HPDE6-E6E7 (cell line): ENCODE results near the gene MED13L.

ENCODE experiments used
- DNase-seq: peaks from one replicate; pipeline ENCODE4 v3.0.0; 2011; ENCODE audit warnings: missing footprints; ENCODE audit errors: extremely low spot score

MED13L gene

DNA sequence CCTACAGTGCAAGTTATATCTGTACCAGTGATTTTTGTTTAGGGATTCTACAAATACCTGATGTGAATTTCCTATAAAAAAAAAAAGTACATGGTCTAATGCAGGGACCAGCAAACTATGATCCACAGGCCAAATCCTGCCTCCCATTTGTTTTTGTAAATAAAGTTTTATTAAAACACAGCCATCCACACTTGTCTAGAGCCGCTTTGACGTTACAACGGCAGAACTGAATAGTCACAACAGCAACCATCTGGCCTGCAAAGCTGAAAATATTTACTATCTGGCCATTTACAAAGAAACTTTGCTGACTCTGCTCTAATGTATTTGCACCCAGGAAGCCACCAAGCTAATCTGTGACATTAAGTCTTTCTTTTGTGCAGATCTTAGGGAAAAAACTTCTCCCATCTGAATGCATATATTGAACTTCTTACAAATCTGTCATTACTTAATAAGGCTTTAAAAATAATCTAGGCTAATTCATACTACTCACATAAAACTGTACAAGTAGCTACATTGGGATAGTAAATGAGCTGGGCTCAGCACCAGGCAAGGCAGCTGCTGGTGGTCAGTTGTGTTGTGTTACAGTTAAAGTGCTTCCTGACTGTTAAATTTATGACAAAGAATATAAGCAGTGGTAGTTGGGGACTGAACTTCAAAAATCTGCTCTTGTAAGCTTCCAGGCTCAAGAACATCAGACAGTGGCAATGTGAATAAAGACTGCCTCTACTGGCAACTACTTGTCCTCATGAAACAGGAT is 303.3 kb downstream of the MED13L start:
- DNase-seq, result no peak

DNA sequence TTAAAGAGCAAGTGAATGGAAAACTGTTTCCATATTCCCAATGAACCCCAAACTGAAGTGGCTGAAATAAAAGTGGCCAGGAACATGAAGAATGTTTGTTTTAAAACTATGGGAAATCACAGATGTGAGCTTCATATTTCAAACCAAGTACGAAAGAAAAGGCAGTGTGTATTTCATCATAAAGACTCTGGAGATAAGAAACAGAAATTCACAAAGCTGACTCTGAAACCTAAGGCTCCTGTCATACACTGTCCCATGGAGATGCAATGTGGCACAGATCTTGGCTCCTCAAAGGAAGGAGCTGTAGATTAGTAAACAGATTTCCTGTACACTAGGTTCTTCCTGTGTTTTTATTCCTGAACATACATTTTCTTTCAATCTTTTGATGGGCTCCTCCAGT is 304.4 kb downstream of the MED13L start:
- DNase-seq, result no peak

DNA sequence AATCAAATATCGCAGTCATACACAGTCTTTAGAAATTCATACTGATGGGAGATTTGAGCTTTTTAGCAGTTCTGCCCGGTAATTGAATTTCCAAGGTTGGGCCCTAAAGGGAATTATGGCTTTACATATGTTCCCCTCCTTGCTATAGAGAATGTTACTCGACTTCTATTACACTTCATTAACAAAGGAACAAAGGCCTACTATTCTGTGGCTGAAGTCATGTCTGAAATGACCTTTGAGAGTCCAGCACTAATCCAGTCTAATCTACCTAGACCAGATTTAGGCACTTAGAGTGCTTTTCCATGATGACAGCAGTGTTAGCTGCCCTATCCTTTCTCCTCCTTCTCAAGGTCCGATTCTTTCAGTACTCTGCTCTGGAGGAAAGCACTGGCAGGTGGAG is 305.3 kb downstream of the MED13L start:
- DNase-seq, result no peak

- DNase-seq, result no peak
Observed at GRCh38 chr12:115968211-115968610, 309.3 kb downstream of the MED13L start.

DNA sequence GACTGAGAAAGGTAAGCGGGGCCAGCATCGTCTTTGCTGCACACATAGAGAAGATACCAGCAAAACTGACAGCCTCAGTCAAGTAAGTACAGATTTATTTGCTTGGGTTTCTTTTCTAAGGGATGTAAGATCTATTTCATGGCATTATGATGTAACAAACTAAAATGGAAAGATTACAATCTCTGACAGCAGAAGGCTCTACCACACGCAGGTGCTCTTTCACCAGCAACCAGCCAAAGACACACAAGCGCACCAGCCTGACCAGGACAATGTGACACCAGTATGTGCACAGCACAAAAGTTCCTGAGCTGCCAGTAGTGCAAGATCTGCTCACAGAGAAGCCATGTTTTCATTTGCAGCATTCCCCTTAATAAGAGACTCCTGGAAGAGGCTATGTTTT is 311.1 kb downstream of the MED13L start:
- no peak for DNase-seq

DNA sequence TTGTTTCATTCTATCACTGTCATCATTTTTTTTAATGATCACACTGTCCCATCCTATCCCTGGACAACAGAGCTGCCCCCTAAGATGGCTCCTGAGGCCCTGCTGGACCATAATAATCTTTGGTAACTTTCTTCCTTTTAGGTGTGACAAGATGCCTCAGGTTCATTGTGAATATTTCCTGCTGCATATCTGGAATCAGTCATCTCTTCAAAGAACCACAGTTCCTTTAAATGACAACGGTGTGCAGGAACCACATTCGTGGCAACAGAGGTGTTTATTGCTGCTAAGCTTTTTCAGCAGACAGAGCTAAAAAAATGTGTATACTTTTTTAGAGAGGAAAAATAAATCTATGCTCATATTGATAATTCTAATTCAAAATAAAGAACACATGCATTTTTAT is 312.9 kb downstream of the MED13L start:
- no peak for DNase-seq

DNA sequence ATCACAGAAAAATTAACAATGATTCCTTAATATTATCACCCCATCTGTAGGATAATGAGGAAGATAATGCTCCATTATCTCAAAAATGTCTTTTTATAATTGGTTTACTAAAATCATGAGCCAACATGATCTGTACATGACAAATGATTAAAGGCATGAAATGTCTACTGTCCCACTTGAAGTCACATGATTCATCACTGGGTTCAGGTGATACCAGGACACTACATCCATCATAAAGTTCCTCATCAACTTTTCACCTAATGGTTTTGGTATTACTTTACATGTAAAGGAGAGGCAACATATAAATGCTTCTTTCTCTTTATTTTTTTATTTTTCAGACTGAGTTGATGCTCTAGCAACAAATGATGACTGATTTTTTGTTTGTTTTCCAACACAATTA is 313.3 kb downstream of the MED13L start:
- DNase-seq, result no peak

GRCh38 chr12:115962216-115962615 is 315.3 kb downstream of the MED13L start:
- no peak for DNase-seq

DNA sequence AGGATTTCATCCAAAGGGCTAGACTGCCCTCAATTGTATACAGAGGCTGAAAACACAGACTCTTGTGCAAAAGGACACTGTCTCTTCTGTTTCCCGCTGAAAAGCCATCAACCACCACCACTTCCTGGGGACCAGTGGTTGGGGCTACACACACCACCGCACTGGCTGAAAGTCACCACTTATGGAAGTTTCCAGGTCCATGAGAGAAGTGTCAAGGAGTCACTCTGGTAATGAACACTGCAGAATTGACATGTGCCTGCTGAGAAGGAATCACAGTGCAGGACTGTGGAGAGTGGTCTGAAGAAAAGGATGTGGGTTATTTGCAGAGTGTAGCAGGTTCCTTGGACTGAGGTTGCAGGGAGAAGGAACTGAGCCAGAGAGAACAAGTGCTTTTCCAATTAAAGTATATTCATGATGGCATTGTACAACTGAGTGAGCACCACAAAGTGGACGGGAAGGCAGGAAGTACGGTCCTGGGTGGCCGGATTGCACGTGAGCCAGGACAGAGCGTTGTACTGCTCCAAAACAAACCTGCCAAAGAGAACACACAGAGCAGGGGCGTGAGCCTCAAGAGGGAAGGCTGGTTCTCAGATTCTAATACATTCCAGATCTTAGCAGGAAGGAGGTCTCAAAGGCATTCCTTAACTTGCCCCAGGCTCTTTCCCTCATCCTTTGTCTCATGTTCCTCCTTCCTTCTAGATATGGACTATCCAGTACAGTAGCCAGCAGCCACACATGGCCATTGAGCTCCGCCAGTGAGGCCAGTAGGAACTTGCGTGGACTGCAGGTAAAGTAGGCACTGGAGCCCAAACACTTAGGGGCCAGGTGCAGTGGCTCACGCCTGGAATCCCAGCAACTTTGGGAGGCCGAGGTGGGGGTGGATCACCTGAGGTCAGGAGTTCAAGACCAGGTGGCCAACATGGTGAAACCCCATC is 316.4 kb downstream of the MED13L start:
- DNase-seq, result no peak

GRCh38 chr12:115957686-115958290 is 319.7 kb downstream of the MED13L start:
- DNase-seq, result no peak

DNA sequence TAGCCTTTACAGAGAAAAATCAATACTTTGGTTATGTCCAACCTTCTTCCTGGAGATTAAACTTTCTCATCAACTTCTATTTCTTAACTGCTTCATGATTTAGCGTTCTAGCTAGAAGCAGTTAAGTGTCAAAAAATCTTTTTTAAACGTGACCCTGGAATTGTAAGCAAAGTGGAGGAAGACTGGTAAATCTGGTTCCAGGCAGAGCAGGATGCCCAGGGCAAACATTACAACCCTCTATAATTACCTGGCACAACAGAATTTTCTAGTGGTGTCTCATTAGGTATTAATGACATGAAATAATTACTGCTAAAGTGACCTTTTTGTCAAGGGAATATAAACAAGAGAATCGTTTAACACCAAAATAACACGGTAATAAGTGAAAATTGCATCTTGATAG is 320.8 kb downstream of the MED13L start:
- no peak for DNase-seq

- no peak for DNase-seq
Observed at GRCh38 chr12:115956236-115956635, 321.3 kb downstream of the MED13L start.

- no peak for DNase-seq
Observed at GRCh38 chr12:115953450-115953849, 324.0 kb downstream of the MED13L start.

GRCh38 chr12:115953031-115953430 is 324.5 kb downstream of the MED13L start:
- DNase-seq, result no peak

GRCh38 chr12:115950959-115951358 is 326.5 kb downstream of the MED13L start:
- no peak for DNase-seq

- no peak for DNase-seq
Observed at GRCh38 chr12:115949675-115950074, 327.8 kb downstream of the MED13L start.

DNA sequence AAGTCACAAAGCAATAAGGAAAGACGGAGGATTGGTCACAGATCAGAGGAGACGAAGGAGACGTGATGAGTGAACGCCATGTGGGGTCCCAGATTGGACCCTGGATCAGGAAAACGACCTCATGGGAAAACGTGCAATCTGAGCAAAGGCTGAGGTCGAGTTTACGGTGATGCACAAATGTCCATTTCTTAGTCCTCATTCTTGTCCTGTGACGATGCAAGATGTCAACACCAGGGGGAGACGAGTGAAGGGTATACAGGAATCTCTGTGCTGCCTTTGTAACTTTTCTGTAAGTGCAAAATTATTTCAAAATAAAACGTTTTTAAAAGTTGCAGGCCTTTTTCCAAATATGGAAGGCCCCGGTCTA is 329.8 kb downstream of the MED13L start:
- DNase-seq, result no peak

GRCh38 chr12:115946867-115947695 is 330.4 kb downstream of the MED13L start:
- DNase-seq, result no peak

DNA sequence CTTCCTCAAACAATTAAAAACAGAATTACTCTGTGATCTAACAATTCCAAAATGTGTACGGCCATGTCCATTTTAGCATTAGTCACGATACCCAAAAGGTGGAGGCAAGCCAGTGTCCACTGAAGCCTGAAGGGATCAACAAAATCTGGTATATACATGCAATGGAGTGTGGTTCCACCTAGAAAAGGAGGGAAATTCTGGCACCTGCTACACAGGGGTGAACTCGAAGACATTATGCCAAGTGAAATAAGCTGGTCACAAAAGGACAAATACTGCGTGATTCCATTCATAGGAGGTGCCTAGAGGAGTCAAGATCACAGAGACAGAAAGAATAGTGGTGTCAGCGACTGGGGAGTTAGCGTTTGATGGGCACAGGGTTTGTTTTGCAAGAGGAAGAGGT is 331.4 kb downstream of the MED13L start:
- no peak for DNase-seq

GRCh38 chr12:115945491-115945885 is 332.0 kb downstream of the MED13L start:
- DNase-seq, result no peak

DNA sequence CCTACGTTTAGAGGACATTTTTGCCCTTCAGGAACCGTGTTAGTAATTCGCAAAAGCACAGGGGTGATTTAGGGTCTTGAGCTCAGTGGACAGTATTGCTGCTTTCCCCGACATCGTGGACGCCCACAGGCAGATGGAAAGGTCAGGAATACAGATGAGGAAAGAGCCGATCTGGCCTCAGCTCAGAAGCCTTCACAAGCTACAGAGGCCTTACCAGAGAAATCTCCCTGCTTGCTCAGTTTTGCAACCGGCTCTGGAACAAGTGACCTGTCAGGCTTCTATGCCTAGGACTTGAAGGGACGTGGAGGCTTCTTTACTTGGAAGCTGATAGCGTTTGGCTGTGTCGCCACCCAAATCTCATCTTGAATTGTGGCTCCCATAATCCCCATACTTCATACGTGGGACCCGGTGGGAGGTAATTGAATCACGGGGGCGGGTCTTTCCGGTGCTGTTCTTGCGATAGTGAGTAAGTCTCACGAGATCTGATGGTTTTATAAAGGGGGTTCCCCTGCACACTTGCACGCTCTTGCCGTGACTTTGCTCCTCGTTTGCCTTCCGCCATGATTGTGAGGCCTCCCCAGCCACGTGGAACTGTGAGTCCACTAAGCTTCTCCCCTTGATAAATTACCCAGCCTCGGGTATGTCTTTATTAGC is 332.5 kb downstream of the MED13L start:
- no peak for DNase-seq
